ENCODE measurements around the gene SERPINA1. TPM values are rescaled to one million over a fixed set of nuclear protein-coding genes. Genes with fewer than 3 reads are reported as not detected.
"Not testable (repeated sequence)": the region's sequence is repeated elsewhere in the genome, so short reads cannot be mapped to it uniquely, and the experiment has no call there.

Gene SERPINA1
- total RNA-seq, 6 experiments from 2014 or later: 0.07 to 0.40 (median 0.17) TPM; not detected in 3

DNA sequence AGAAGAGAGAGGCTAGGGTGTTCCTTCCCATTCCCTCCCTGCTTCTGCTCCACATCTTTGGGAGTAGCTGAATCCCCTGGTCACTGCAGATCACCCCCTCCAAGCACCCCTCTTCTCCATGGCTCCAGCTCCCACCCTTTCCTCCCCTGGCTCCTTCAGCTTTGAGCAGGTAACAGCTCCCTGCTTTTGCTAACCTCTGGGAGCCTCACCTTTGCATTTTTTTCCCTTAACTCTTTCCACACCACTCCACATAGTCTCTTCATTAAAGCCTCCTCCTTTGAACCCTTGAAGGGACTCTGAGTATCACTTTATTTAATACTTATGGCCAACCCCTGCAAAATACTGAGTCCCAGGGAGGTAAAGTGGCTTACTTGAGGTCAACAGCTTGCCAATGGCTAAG lies 39.6 kb downstream of the SERPINA1 start:
- DNase-seq: no peak
- TF ChIP-seq, protein P1, sequence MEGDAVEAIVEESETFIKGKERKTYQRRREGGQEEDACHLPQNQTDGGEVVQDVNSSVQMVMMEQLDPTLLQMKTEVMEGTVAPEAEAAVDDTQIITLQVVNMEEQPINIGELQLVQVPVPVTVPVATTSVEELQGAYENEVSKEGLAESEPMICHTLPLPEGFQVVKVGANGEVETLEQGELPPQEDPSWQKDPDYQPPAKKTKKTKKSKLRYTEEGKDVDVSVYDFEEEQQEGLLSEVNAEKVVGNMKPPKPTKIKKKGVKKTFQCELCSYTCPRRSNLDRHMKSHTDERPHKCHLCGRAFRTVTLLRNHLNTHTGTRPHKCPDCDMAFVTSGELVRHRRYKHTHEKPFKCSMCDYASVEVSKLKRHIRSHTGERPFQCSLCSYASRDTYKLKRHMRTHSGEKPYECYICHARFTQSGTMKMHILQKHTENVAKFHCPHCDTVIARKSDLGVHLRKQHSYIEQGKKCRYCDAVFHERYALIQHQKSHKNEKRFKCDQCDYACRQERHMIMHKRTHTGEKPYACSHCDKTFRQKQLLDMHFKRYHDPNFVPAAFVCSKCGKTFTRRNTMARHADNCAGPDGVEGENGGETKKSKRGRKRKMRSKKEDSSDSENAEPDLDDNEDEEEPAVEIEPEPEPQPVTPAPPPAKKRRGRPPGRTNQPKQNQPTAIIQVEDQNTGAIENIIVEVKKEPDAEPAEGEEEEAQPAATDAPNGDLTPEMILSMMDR (IDR thresholded peaks at IDR 0.05): no peak
- no peak overlapping the region for H3K27ac Mint-ChIP-seq
- H3K9me3 Mint-ChIP-seq: peaks cover under 1% of the 10 kb centered on the region
- H3K27me3 Mint-ChIP-seq (ENCODE audit: insufficient read depth): peaks cover 2% of the 10 kb centered on the region; the same call in 1 of the 2 replicates
- no peak overlapping the region for H3K4me3 Mint-ChIP-seq
- no peaks in the 10 kb centered on the region for H3K36me3 Mint-ChIP-seq (ENCODE audit: low read depth)
- H3K4me1 Mint-ChIP-seq (ENCODE audit: low read depth): peaks cover 10% of the 10 kb centered on the region

DNA sequence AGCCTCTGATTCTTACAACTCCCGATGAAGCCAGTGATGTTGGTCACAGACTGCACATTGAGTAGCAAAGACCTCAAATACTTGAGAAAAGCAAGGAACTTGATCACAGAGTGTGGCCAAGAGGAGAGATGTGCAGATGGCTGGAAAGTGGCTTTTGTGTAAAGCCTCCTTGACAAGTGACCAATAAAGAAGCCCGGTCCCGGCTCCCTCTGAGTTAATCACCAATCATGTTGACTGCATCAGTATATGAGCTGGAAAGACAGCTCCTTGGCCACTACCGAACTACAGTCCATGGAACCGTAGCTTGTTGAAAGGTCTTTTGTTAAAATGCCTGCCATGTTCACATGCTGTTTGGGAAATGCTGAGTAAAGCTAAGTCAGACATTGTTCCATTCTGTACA lies 41.6 kb downstream of the SERPINA1 start:
- peaks cover 23% of the 10 kb centered on the region for H3K4me1 Mint-ChIP-seq (ENCODE audit: low read depth)
- TF ChIP-seq, protein P1 (IDR thresholded peaks at IDR 0.05): no peak
- H3K4me3 Mint-ChIP-seq: no peak overlapping the region
- peaks cover 2% of the 10 kb centered on the region; the same call in 1 of the 2 replicates for H3K27me3 Mint-ChIP-seq (ENCODE audit: insufficient read depth)
- no peak for DNase-seq
- no peaks in the 10 kb centered on the region; the same call in none of the 2 replicates for H3K9me3 Mint-ChIP-seq
- H3K36me3 Mint-ChIP-seq (ENCODE audit: low read depth): no peaks in the 10 kb centered on the region
- no peak overlapping the region for H3K27ac Mint-ChIP-seq

DNA sequence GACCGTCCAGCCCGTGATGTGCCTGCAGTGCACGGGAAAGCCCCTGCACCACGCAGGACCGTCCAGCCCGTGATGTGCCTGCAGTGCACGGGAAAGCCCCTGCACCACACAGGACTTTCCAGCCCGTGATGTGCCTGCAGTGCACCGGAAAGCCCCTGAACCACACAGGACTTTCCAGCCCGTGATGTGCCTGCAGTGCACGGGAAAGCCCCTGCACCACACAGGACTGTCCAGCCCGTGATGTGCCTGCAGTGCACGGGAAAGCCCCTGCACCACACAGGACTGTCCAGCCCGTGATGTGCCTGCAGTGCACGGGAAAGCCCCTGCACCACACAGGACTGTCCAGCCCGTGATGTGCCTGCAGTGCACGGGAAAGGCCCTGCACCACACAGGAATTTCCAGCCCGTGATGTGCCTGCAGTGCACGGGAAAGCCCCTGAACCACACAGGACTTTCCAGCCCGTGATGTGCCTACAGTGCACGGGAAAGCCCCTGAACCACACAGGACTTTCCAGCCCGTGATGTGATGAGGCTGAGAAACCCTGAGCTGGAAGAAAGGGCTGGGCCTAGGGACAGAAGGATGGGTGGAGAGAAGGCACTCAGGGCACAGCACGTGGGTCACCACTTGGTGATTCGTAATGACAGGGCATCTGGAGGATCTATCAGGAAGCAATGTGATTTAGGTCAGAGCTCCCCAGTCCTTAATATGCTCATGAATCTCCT lies 42.2 kb downstream of the SERPINA1 start:
- H3K27ac Mint-ChIP-seq; H3K4me3 Mint-ChIP-seq; H3K27me3 Mint-ChIP-seq (ENCODE audit: insufficient read depth); H3K9me3 Mint-ChIP-seq; H3K36me3 Mint-ChIP-seq (ENCODE audit: low read depth): not testable (repeated sequence)
- DNase-seq: peak; percentile 13
- peaks cover 29% of the 10 kb centered on the region for H3K4me1 Mint-ChIP-seq (ENCODE audit: low read depth)

DNA sequence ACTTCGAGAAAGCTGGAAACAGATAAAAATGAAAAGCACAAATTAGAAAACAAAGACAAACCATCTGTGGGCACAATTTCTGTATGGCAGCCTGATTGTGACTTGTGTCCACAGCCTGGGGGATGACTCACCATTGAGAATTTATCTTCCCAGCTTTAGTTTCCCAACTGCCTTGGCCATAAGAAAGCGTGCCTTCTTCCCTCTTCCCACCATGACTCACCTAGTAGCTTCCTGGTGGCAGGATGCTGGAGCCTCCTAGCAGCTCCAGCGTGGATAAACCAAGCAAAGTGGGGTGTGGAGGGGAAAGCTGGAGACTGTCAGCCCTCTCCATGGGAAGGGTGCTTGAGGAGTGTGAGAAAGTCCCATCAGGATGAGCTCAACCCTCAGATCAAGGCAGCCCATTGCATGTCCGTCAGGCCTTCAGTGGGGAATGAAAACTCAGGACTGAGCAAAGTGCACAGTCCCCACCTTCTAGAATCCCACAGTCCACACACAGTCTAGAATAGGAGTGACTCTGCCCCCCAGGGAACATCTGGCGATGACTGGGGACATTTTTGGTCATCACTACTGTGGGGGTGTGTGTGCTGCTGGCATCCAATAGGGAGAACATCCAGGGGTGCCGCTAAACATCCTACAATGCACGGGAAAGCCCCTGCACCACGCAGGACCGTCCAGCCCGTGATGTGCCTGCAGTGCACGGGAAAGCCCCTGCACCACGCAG lies 42.9 kb downstream of the SERPINA1 start:
- peak overlapping the region; percentile 24; the same call in 1 of the 2 replicates for H3K27ac Mint-ChIP-seq
- TF ChIP-seq, protein P1 (IDR thresholded peaks at IDR 0.05): no peak

DNA sequence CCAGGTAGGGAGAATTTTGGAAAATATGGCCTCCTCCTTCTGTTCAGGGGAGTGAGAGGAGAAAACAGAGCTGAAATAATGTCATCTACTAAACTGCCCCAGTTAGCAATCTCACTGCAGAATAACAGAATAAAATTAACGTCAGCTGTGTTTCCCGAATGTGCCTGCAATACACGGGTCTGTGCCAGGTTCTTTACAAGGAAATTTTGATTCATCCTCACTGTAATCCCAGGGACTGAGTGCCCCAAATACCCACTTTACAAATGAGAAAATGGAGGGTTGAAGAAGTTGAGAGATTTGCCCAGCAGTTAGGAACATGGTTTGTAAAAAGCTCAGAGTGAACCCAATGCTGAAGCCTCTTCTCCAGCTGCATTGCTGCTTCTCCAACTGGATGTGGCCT lies 44.0 kb downstream of the SERPINA1 start:
- H3K4me1 Mint-ChIP-seq (ENCODE audit: low read depth): peaks cover 34% of the 10 kb centered on the region
- H3K36me3 Mint-ChIP-seq (ENCODE audit: low read depth): peaks cover 5% of the 10 kb centered on the region; the same call in 1 of the 2 replicates
- DNase-seq: no peak
- H3K27me3 Mint-ChIP-seq (ENCODE audit: insufficient read depth): no peaks in the 10 kb centered on the region
- no peak overlapping the region for H3K4me3 Mint-ChIP-seq
- TF ChIP-seq, protein P1 (IDR thresholded peaks at IDR 0.05): no peak
- H3K27ac Mint-ChIP-seq: no peak overlapping the region
- peaks cover 8% of the 10 kb centered on the region for H3K9me3 Mint-ChIP-seq

More for the DNA sequence above, 42.9 kb downstream of the SERPINA1 start:
- Mint-ChIP-seq H3K9me3 (peaks cover 8% of the 10 kb centered on the region), H3K4me1 (ENCODE audit: low read depth) (peaks cover 34% of the 10 kb centered on the region), H3K4me3 (no peak overlapping the region), H3K27me3 (ENCODE audit: insufficient read depth) (peaks cover under 1% of the 10 kb centered on the region; the same call in 1 of the 2 replicates), H3K36me3 (ENCODE audit: low read depth) (peaks cover 5% of the 10 kb centered on the region; the same call in 1 of the 2 replicates)
- DNase-seq: peak; percentile 84
